ENCODE measurements around the gene TUT4. TPM values are rescaled to one million over a fixed set of nuclear protein-coding genes. Genes with fewer than 3 reads are reported as not detected.

TUT4 gene
- total and polyA plus RNA-seq, 2 experiments from 2014 or later = 37.9 to 58.0 TPM

DNA sequence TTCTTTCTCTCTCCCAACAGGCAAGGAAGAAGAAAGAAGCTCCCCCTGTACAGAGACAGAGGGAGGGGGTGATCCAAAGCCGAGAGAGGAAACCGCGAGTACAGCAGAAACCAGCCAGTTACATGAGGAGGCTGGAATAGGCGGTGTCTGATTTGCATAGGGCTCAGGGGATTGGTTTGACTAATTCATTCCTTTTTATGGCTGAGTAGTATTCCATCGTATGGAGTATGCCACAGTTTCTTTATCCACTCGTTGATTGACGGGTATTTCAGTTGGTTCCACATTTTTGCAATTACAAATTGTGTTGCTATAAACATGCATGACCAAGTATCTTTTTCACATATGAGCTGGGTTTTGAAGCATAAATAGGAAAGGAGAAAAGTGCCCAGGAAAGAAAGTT, 45.8 kb upstream of the TUT4 start:
- Histone ChIP-seq H3K79me2 (peaks cover 11% of the 10 kb centered on the region), H3K9me2 (replicated peaks; ENCODE audit: insufficient read depth) (no peaks in the 10 kb centered on the region), H2AFZ (no peak overlapping the region), H3K4me3 (no peak overlapping the region), H4K20me1 (ENCODE audit: insufficient read depth, poor library complexity, severe bottlenecking) (no peaks in the 10 kb centered on the region), H3K4me1 (ENCODE audit: insufficient read depth) (peaks cover 18% of the 10 kb centered on the region), H3K36me3 (replicated peaks; ENCODE audit: insufficient read depth, low read depth) (no peaks in the 10 kb centered on the region), H3K9me3 (ENCODE audit: low read depth) (no peaks in the 10 kb centered on the region), H3K4me2 (no peak overlapping the region), H3K27me3 (no peaks in the 10 kb centered on the region), H3K27ac (no peak overlapping the region)
- TF ChIP-seq EZH2phosphoT487 (IDR thresholded peaks at IDR 0.05; ENCODE audit: low read depth, severe bottlenecking, unreplicated experiment) = no peak
- no peak for TF ChIP-seq EZH2 (IDR thresholded peaks at IDR 0.05; ENCODE audit: borderline replicate concordance)
- TF ChIP-seq, protein P1, sequence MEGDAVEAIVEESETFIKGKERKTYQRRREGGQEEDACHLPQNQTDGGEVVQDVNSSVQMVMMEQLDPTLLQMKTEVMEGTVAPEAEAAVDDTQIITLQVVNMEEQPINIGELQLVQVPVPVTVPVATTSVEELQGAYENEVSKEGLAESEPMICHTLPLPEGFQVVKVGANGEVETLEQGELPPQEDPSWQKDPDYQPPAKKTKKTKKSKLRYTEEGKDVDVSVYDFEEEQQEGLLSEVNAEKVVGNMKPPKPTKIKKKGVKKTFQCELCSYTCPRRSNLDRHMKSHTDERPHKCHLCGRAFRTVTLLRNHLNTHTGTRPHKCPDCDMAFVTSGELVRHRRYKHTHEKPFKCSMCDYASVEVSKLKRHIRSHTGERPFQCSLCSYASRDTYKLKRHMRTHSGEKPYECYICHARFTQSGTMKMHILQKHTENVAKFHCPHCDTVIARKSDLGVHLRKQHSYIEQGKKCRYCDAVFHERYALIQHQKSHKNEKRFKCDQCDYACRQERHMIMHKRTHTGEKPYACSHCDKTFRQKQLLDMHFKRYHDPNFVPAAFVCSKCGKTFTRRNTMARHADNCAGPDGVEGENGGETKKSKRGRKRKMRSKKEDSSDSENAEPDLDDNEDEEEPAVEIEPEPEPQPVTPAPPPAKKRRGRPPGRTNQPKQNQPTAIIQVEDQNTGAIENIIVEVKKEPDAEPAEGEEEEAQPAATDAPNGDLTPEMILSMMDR (IDR thresholded peaks at IDR 0.05; ENCODE audit: poor library complexity) = no peak
- DNase-seq (ENCODE audit: low spot score) = no peak
- 96% methylated on average over 7 of the region's 7 CpGs for WGBS (ENCODE audit: low lambda C conversion rate, missing lambda C conversion rate)

DNA sequence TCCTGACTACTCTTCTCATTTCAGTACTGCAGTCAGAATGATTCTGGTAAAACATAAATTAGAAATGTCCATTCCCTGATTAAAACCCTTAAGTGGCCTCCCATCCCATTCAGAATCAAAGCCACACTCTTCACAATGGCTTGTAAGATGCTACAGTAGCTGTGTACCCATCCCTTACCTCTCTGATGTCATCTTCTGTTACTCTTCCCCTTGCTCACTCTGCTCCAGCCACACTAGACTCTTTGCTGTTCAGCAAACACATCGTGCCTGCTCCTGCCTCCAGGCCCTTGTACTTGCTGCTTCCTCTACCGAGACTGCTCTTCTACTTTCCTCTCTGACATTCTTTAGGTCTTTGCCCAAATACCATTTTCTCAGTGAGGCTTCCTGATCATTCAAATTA, 45.0 kb upstream of the TUT4 start:
- no peaks in the 10 kb centered on the region for H3K9me3 ChIP-seq (ENCODE audit: low read depth)
- peaks cover 10% of the 10 kb centered on the region for H3K4me1 ChIP-seq (ENCODE audit: insufficient read depth)
- no peaks in the 10 kb centered on the region for H3K36me3 ChIP-seq (replicated peaks; ENCODE audit: insufficient read depth, low read depth)
- H3K27ac ChIP-seq = no peak overlapping the region
- WGBS (ENCODE audit: low lambda C conversion rate, missing lambda C conversion rate) = 57% methylated on average over 2 of the region's 2 CpGs
- H4K20me1 ChIP-seq (ENCODE audit: insufficient read depth, poor library complexity, severe bottlenecking) = no peaks in the 10 kb centered on the region
- no peak overlapping the region for H3K4me2 ChIP-seq
- no peak for DNase-seq (ENCODE audit: low spot score)
- no peaks in the 10 kb centered on the region for H3K27me3 ChIP-seq
- H3K79me2 ChIP-seq = peaks cover 11% of the 10 kb centered on the region
- no peak overlapping the region for H2AFZ ChIP-seq
- H3K9me2 ChIP-seq (replicated peaks; ENCODE audit: insufficient read depth) = no peaks in the 10 kb centered on the region
- no peak for TF ChIP-seq EZH2 (IDR thresholded peaks at IDR 0.05; ENCODE audit: borderline replicate concordance)
- TF ChIP-seq, protein P1 (IDR thresholded peaks at IDR 0.05; ENCODE audit: poor library complexity) = no peak
- no peak for TF ChIP-seq EZH2phosphoT487 (IDR thresholded peaks at IDR 0.05; ENCODE audit: low read depth, severe bottlenecking, unreplicated experiment)
- H3K4me3 ChIP-seq = no peak overlapping the region

DNA sequence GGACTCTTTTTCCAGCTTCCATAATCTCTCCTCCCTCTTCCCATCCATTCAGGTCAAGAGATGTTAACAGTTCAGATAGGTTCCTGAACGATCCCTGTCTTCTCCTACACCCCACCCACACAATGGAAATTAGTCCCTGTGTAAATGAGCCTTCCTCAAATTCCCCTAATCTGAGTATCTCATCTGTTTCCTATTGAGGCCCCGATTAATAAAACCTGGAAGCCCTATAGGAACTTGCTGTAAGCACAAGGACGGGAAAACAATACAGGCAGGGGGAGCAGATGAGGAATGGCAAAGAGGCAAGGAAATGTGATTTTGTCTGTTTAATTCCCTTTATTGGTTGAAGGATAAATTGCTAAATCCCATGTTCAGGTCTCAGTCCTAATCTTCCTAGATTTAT, 42.2 kb upstream of the TUT4 start:
- no peaks in the 10 kb centered on the region for H3K9me2 ChIP-seq (replicated peaks; ENCODE audit: insufficient read depth)
- H4K20me1 ChIP-seq (ENCODE audit: insufficient read depth, poor library complexity, severe bottlenecking) = no peaks in the 10 kb centered on the region
- TF ChIP-seq EZH2phosphoT487 (IDR thresholded peaks at IDR 0.05; ENCODE audit: low read depth, severe bottlenecking, unreplicated experiment) (no peak), EZH2 (IDR thresholded peaks at IDR 0.05; ENCODE audit: borderline replicate concordance) (no peak)
- TF ChIP-seq, protein P1 (IDR thresholded peaks at IDR 0.05; ENCODE audit: poor library complexity) = no peak
- H3K4me1 ChIP-seq (ENCODE audit: insufficient read depth) = no peaks in the 10 kb centered on the region
- no peak overlapping the region for H2AFZ ChIP-seq
- DNase-seq (ENCODE audit: low spot score) = no peak
- no peak overlapping the region for H3K4me3 ChIP-seq
- H3K36me3 ChIP-seq (replicated peaks; ENCODE audit: insufficient read depth, low read depth) = no peaks in the 10 kb centered on the region
- no peaks in the 10 kb centered on the region for H3K79me2 ChIP-seq
- no peaks in the 10 kb centered on the region for H3K27me3 ChIP-seq
- H3K4me2 ChIP-seq = no peak overlapping the region
- no peak overlapping the region for H3K27ac ChIP-seq
- 41% methylated on average over 3 of the region's 3 CpGs for WGBS (ENCODE audit: low lambda C conversion rate, missing lambda C conversion rate)
- no peaks in the 10 kb centered on the region for H3K9me3 ChIP-seq (ENCODE audit: low read depth)

DNA sequence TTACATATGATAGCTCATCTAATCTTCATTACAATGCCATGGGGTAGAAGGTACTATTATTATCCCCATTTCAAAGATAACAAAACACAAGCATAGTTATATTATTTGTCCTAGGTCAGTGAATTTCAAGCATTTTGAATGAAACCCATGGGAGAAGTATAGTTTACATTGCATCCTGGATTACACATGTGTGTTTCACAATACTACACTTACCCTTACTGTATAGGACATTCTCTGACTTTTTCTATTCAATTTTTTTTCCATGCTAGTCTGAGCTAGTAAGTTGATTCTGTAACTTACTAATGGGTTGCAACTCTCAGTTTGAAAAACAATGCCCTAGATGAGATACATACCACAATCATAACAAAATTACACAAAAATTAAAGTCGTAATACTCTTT, 40.6 kb upstream of the TUT4 start:
- 91% methylated on average over 1 of the region's 1 CpG for WGBS (ENCODE audit: low lambda C conversion rate, missing lambda C conversion rate)
- no peaks in the 10 kb centered on the region for H3K9me3 ChIP-seq (ENCODE audit: low read depth)
- TF ChIP-seq, protein P1 (IDR thresholded peaks at IDR 0.05; ENCODE audit: poor library complexity) = no peak
- TF ChIP-seq EZH2phosphoT487 (IDR thresholded peaks at IDR 0.05; ENCODE audit: low read depth, severe bottlenecking, unreplicated experiment) (no peak), EZH2 (IDR thresholded peaks at IDR 0.05; ENCODE audit: borderline replicate concordance) (no peak)

More for the DNA sequence above, 40.6 kb upstream of the TUT4 start:
- Histone ChIP-seq H3K27me3 (no peaks in the 10 kb centered on the region), H3K4me2 (no peak overlapping the region), H3K79me2 (no peaks in the 10 kb centered on the region), H3K4me1 (ENCODE audit: insufficient read depth) (no peaks in the 10 kb centered on the region), H2AFZ (no peak overlapping the region), H3K27ac (no peak overlapping the region), H3K36me3 (replicated peaks; ENCODE audit: insufficient read depth, low read depth) (no peaks in the 10 kb centered on the region), H4K20me1 (ENCODE audit: insufficient read depth, poor library complexity, severe bottlenecking) (no peaks in the 10 kb centered on the region), H3K9me2 (replicated peaks; ENCODE audit: insufficient read depth) (no peaks in the 10 kb centered on the region), H3K4me3 (no peak overlapping the region)
- no peak for DNase-seq (ENCODE audit: low spot score)
